ENCODE measurements around the gene NOP56.

NOP56 gene

DNA sequence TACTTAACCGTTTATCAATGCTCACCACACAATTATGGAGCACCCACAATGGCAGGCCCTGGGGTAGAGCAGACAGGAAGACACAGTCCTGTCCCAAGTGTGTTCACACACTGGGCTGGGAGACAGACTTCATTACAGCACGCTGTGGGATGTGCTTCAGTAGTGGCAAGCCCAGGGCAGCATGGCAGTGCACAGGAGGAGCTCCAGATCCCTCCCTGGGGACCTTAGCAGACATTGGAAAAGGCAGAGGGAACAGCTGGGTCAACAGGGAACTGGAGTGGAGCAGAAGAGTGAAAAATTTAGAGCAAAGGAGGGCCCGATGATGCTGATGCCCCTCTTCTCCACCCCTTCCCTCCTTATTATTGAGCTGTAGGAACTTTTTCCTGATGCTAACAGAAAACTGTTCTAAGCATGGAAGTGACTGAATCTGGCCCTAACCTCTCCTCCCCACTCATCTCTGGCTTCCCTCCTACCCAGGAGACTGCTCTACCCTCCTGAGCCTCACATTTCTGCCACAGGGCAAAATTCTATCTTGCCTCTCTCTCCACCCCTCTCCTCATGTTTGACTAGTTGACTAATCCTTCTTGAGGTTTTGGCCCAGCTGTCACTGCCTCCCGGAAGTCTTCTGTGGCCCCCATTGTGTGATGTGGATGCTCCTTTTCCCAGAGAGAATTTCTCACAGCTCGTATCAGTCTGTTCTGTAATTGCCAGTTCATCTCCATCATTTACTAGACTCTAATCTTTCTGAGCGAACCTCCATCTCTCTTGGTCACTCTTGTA, 41.3 kb upstream of the NOP56 start:
- no peak for TF ChIP-seq CTCF (IDR thresholded peaks at IDR 0.05; ENCODE audit: low read depth, low read length, missing control alignments)
- no peak for DNase-seq (ENCODE audit: low read depth)
- no peak overlapping the region for H3K4me3 ChIP-seq (ENCODE audit: low read depth, low read length)

GRCh38 chr20:2612073-2612472, 40.4 kb upstream of the NOP56 start:
- DNase-seq (ENCODE audit: low read depth) = no peak
- no peak for TF ChIP-seq CTCF (IDR thresholded peaks at IDR 0.05; ENCODE audit: low read depth, low read length, missing control alignments)
- no peak overlapping the region for H3K4me3 ChIP-seq (ENCODE audit: low read depth, low read length)

GRCh38 chr20:2616634-2617033, 35.8 kb upstream of the NOP56 start:
- TF ChIP-seq CTCF (IDR thresholded peaks at IDR 0.05; ENCODE audit: low read depth, low read length, missing control alignments) = no peak
- DNase-seq (ENCODE audit: low read depth) = no peak
- no peak overlapping the region for H3K4me3 ChIP-seq (ENCODE audit: low read depth, low read length)

GRCh38 chr20:2617099-2617714, 35.2 kb upstream of the NOP56 start:
- no peak for TF ChIP-seq CTCF (IDR thresholded peaks at IDR 0.05; ENCODE audit: low read depth, low read length, missing control alignments)
- H3K4me3 ChIP-seq (ENCODE audit: low read depth, low read length) = no peak overlapping the region
- no peak for DNase-seq (ENCODE audit: low read depth)

DNA sequence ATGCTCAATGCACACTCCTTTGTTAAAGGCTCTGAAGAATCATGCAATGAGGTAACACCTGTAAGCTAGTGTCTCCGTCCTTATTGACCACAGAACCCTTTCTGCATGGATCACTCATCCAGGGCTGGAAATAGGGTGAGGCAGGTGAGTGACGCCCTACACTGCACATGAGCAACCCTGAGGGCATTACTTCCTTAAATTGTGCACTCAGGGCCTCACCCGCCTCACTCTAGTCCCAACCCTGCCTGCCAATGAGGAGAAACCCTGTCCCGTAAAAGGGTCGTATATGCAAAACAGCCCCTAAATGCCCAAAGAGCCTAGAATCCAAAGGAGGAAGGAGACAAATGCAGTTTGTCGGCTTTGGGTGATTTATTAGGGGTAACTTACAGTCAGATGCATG, 33.6 kb upstream of the NOP56 start:
- TF ChIP-seq CTCF (IDR thresholded peaks at IDR 0.05; ENCODE audit: low read depth, low read length, missing control alignments) = no peak
- H3K4me3 ChIP-seq (ENCODE audit: low read depth, low read length) = no peak overlapping the region
- DNase-seq (ENCODE audit: low read depth) = no peak

DNA sequence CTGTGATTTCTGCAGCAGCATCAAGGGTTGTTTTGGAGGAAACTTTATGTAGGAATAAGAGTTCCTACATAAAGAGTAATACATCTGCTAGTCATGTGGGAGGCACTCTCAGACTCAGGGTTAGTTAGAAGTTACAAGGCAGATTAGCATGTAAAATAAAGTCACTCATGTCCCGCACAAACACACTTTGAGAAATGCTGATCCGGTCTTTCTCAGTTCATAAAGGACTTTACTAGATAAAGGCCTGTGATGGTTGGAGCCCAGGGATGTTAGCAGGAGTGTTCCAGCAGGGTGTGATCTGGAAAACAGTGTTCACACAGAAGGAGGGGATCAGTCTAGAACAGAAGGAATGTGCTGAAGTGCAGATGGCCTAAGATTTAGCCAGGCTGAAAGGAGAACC, 33.1 kb upstream of the NOP56 start:
- DNase-seq (ENCODE audit: low read depth) = no peak
- TF ChIP-seq CTCF (IDR thresholded peaks at IDR 0.05; ENCODE audit: low read depth, low read length, missing control alignments) = no peak

More for the DNA sequence above, 33.1 kb upstream of the NOP56 start:
- no peak overlapping the region for H3K4me3 ChIP-seq (ENCODE audit: low read depth, low read length)

Measured in GM12864 (cell line).